ENCODE results near the gene DMC1. TPM values are rescaled to one million over a fixed set of nuclear protein-coding genes. Genes with fewer than 3 reads are reported as not detected.

Gene DMC1
- total and polyA plus RNA-seq, 2 of the 4 experiments (the other 2 are of a cell fraction), result 0.18 to 0.38 TPM

GRCh38 chr22:38610234-38610633 is 40.3 kb upstream of the DMC1 start:
- Histone ChIP-seq H3K9me1 (ENCODE audit: insufficient read depth, low read length) (peaks cover 6% of the 10 kb centered on the region), H3K27me3 (ENCODE audit: control insufficient read depth, insufficient read depth, low read length) (no peaks in the 10 kb centered on the region), H3K4me1 (ENCODE audit: control insufficient read depth, insufficient read depth, low read length) (peaks cover 5% of the 10 kb centered on the region), H3K56ac (ENCODE audit: extremely low read depth, insufficient read depth, low read length) (no peak overlapping the region), H3K27ac (ENCODE audit: insufficient read depth, low read length) (no peak overlapping the region), H3K23ac (ENCODE audit: low read depth, low read length) (no peak overlapping the region), H4K20me1 (ENCODE audit: insufficient read depth, low read length) (no peaks in the 10 kb centered on the region), H3K18ac (ENCODE audit: low read depth, low read length) (no peak overlapping the region), H3K4me2 (ENCODE audit: low read depth, low read length) (no peak overlapping the region), H3K9me3 (ENCODE audit: control insufficient read depth, insufficient read depth, low read length) (no peaks in the 10 kb centered on the region), H3K4me3 (ENCODE audit: insufficient read depth, low read depth, low read length) (no peak overlapping the region), H3K79me1 (ENCODE audit: low read depth in 1 of 2, low read length in 2 of 2) (no peaks in the 10 kb centered on the region), H4K5ac (ENCODE audit: low read depth, low read length) (no peak overlapping the region), H2AK5ac (ENCODE audit: low read depth, low read length) (no peak overlapping the region), H2BK20ac (ENCODE audit: low read depth, low read length) (no peak overlapping the region), H3K4ac (ENCODE audit: low read depth, low read length) (no peak overlapping the region), H2BK120ac (ENCODE audit: low read depth, low read length) (no peak overlapping the region), H4K91ac (ENCODE audit: insufficient read depth, low read depth, low read length) (no peak overlapping the region), H2AK9ac (replicated peaks; ENCODE audit: low read depth, low read length, poor library complexity) (no peak overlapping the region), H2BK15ac (ENCODE audit: low read depth, low read length) (no peak overlapping the region), H3K36me3 (ENCODE audit: control insufficient read depth, insufficient read depth, low read length) (no peaks in the 10 kb centered on the region), H2BK5ac (ENCODE audit: low read depth, low read length, poor library complexity, severe bottlenecking) (no peak overlapping the region), H4K8ac (ENCODE audit: low read depth in 2 of 2, low read length in 2 of 2) (no peak overlapping the region), H2AFZ (replicated peaks; ENCODE audit: low read length, poor library complexity) (no peak overlapping the region), H3K14ac (replicated peaks; ENCODE audit: low read depth, low read length) (no peak overlapping the region), H3K9ac (ENCODE audit: low read depth, low read length) (no peak overlapping the region)
- in situ Hi-C loops (cut with MboI; ENCODE audit: low sequenced_read_pairs), result no loop called here
- DNase-seq (no peak), ATAC-seq (ENCODE audit: low read depth) (no peak)
- 67% methylated on average over 1 of the region's 5 CpGs; no CpG with 5 or more reads in 1 of the 2 experiments for WGBS, 2 experiments (ENCODE audit: extremely low coverage in 2 of 2, insufficient read length in 1 of 2)
- TF ChIP-seq MXI1 (IDR thresholded peaks at IDR 0.05; ENCODE audit: borderline replicate concordance, low read depth, low read length) (no peak), MAFK (IDR thresholded peaks at IDR 0.05; ENCODE audit: low read depth, low read length) (no peak), RCOR1 (IDR thresholded peaks at IDR 0.05; ENCODE audit: insufficient replicate concordance, low read length) (no peak), RAD21 (IDR thresholded peaks at IDR 0.05; ENCODE audit: low read length) (no peak), CHD1 (IDR thresholded peaks at IDR 0.05; ENCODE audit: low read depth, low read length) (no peak), CEBPB (IDR thresholded peaks at IDR 0.05; ENCODE audit: low read depth, low read length) (no peak), POLR2A (IDR thresholded peaks at IDR 0.05; ENCODE audit: low read depth, low read length) (no peak), CTCF (conservative IDR thresholded peaks at IDR 0.05; ENCODE audit: low read depth, low read length) (no peak), USF2 (IDR thresholded peaks at IDR 0.05; ENCODE audit: low read depth, low read length) (no peak), NFE2L2 (IDR thresholded peaks at IDR 0.05; ENCODE audit: low read depth, low read length) (no peak), BHLHE40 (IDR thresholded peaks at IDR 0.05; ENCODE audit: low read depth, low read length) (no peak)
- dilution Hi-C loops (cut with HindIII; ENCODE audit: low sequenced_read_pairs, unreplicated experiment), result no loop called here
- no TSS peak for BruUV-seq (replicated peaks)
- ChIA-PET CTCF (no interaction called here), POLR2A (ENCODE audit: unreplicated experiment) (no interaction called here)
- intact Hi-C loops (cut with micrococcal nuclease), result no loop called here
